Testis (tissue), 3 donors: ENCODE measurements around the gene CD300LG. TPM values are rescaled to one million over a fixed set of nuclear protein-coding genes. Genes with fewer than 3 reads are reported as not detected.

ENCODE experiments used
- DNase-seq: peaks from one replicate; pipeline ENCODE4 v3.0.0-alpha.2; 2019
- H3K27ac ChIP-seq, 2 donors: fragments of 200-600 bp; sonication (generic); one replicate each; pipeline ENCODE4 v1.5.1; 2019
- H3K27me3 ChIP-seq: fragments of 200-600 bp; sonication (generic); one replicate; pipeline ENCODE4 v1.5.1; 2019
- H3K36me3 ChIP-seq: fragments of 200-600 bp; sonication (generic); one replicate; pipeline ENCODE4 v1.5.1; 2017; ENCODE audit warnings: low read depth; ENCODE audit errors: missing control alignments
- H3K4me1 ChIP-seq: fragments of 200-600 bp; sonication (generic); one replicate; pipeline ENCODE4 v1.5.1; 2019
- H3K4me3 ChIP-seq, 2 donors: fragments of 200-600 bp; sonication (generic); one replicate each; pipeline ENCODE4 v1.5.1; 2017 to 2019
- H3K9me3 ChIP-seq: fragments of 200-600 bp; sonication (generic); one replicate; pipeline ENCODE4 v1.5.1; 2017
- CTCF ChIP-seq, 3 experiments: fragments of 450-650 bp in 2 of 3; fragments of 200-600 bp in 1 of 3; sonication (generic) in 1 of 3; IDR thresholded peaks; one replicate each; pipeline ENCODE4 v1.5.1; 2016 to 2019; ENCODE audit warnings: antibody characterized with exemption in 3 of 3, mild to moderate bottlenecking in 2 of 3, moderate library complexity in 1 of 3
- POLR2A ChIP-seq: fragments of 450-650 bp; IDR thresholded peaks from one replicate; pipeline ENCODE4 v1.6.1; 2017; ENCODE audit warnings: antibody characterized with exemption, mild to moderate bottlenecking, moderate library complexity
- WGBS, 2 donors: methylation state at CpG; one replicate each; pipeline ENCODE4 v1.1.5; 2018; 5-methylcytosine and 5-hydroxymethylcytosine counted together
- intact Hi-C: fragments of 100-400 bp; cut with DNase I; formaldehyde crosslinking; loops from one replicate; pipeline ENCODE4 v1.15.1; 2023; ENCODE audit warnings: low total_unique reads
- polyA plus RNA-seq: library from polyadenylated mRNA; stranded (reverse); fragments of 350-450 nt; fragmentation: Illumina TruSeq; extraction: RNeasy Lipid Tissue Mini Kit (QIAGEN cat#74804); gene quantifications from one replicate; pipeline ENCODE4 v1.2.3, GENCODE V29; 2014; ENCODE audit warnings: low read depth, low replicate concordance; ENCODE audit not compliant: insufficient read depth
- total RNA-seq, 2 donors: library from RNA; depleted of rRNA; stranded (reverse); fragments of >200 nt; gene quantifications; one replicate each; pipeline ENCODE4 v1.2.3, GENCODE V29; 2016

CD300LG gene
- total and polyA plus RNA-seq, 3 donors from 2014 or later, result 48.4 to 53.9 (median 49.2) TPM

GRCh38 chr17:43857957-43858600 is 11.1 kb downstream of the CD300LG start:
- H3K27me3 ChIP-seq, result no peaks in the 10 kb centered on the region
- peaks cover 38% of the 10 kb centered on the region for H3K4me1 ChIP-seq
- H3K36me3 ChIP-seq, result no peaks in the 10 kb centered on the region
- TF ChIP-seq POLR2A, result no peak
- no peak for TF ChIP-seq CTCF (IDR thresholded peaks at IDR 0.05)
- WGBS, 2 donors, result 68 to 77% methylated on average over 5 to 12 of the region's 12 CpGs
- no peak overlapping the region for H3K4me3 ChIP-seq
- H3K9me3 ChIP-seq, result no peaks in the 10 kb centered on the region
- H3K27ac ChIP-seq, result peak overlapping the region in 1 of 2 donors; percentile 1
- DNase-seq, result no peak
- intact Hi-C loops, result no loop called here

GRCh38 chr17:43860077-43860725 is 13.2 kb downstream of the CD300LG start:
- H3K27me3 ChIP-seq, result no peaks in the 10 kb centered on the region
- H3K36me3 ChIP-seq, result no peaks in the 10 kb centered on the region
- H3K27ac ChIP-seq, result peak overlapping the region; percentile 84 to 89
- H3K4me3 ChIP-seq, result no peak overlapping the region
- TF ChIP-seq POLR2A, result no peak
- TF ChIP-seq CTCF (IDR thresholded peaks at IDR 0.05), result no peak
- H3K4me1 ChIP-seq, result peaks cover 29% of the 10 kb centered on the region
- DNase-seq, result peak; percentile 60
- no peaks in the 10 kb centered on the region for H3K9me3 ChIP-seq
- intact Hi-C loops, result no loop called here
- 55 to 72% methylated on average over 8 to 12 of the region's 12 CpGs for WGBS, 2 donors

GRCh38 chr17:43860927-43861622 is 14.1 kb downstream of the CD300LG start:
- Histone ChIP-seq H3K9me3 (no peaks in the 10 kb centered on the region), H3K4me1 (peaks cover 29% of the 10 kb centered on the region), H3K36me3 (no peaks in the 10 kb centered on the region), H3K27ac (peak overlapping the region; percentile 84 to 89), H3K4me3 (no peak overlapping the region), H3K27me3 (no peaks in the 10 kb centered on the region)
- TF ChIP-seq CTCF (IDR thresholded peaks at IDR 0.05), result no peak
- TF ChIP-seq POLR2A, result no peak
- intact Hi-C loops, result no loop called here
- peak; percentile 86 for DNase-seq
- 30 to 37% methylated on average over 9 of the region's 9 CpGs for WGBS, 2 donors

GRCh38 chr17:43861960-43862359 is 15.0 kb downstream of the CD300LG start:
- Histone ChIP-seq H3K27me3 (no peaks in the 10 kb centered on the region), H3K9me3 (no peaks in the 10 kb centered on the region), H3K36me3 (no peaks in the 10 kb centered on the region), H3K27ac (peak overlapping the region; percentile 84 to 89), H3K4me1 (peaks cover 29% of the 10 kb centered on the region), H3K4me3 (no peak overlapping the region)
- intact Hi-C loops, result no loop called here
- 24 to 38% methylated on average over 4 to 9 of the region's 9 CpGs for WGBS, 2 donors
- no peak for TF ChIP-seq CTCF (IDR thresholded peaks at IDR 0.05)
- no peak for TF ChIP-seq POLR2A
- peak; percentile 58 for DNase-seq
